Spleen (tissue), 11 donors: Measurements from ENCODE around the gene FAF1. TPM values are rescaled to one million over a fixed set of nuclear protein-coding genes. Genes with fewer than 3 reads are reported as not detected.

Experiments used
- DNase-seq: peaks from one replicate; pipeline ENCODE4 v3.0.0-alpha.2; 2020
- H3K27ac ChIP-seq, 8 donors: fragments of 200-600 bp; sonication (generic) in 7 of 8; 1 replicate in 4 of 8; 2 replicates in 4 of 8; pipeline versions ENCODE4 v1.5.0 to v1.8.0; 2016 to 2021; ENCODE audit warnings: inconsistent platforms in 4 of 8, mild to moderate bottlenecking in 4 of 8, moderate library complexity in 1 of 8
- H3K27me3 ChIP-seq, 7 donors: fragments of 200-600 bp; sonication (generic) in 6 of 7; replicated peaks in 1 of 7; 1 replicate in 4 of 7; 2 replicates in 3 of 7; pipeline versions ENCODE4 v1.5.0 to v1.8.0; 2016 to 2021; ENCODE audit warnings: inconsistent platforms in 3 of 7, mild to moderate bottlenecking in 1 of 7
- H3K36me3 ChIP-seq, 6 donors: fragments of 200-600 bp; sonication (generic) in 5 of 6; 1 replicate in 4 of 6; 2 replicates in 2 of 6; pipeline versions ENCODE4 v1.5.0 to v1.8.0; 2016 to 2021; ENCODE audit warnings: inconsistent platforms in 2 of 6
- H3K4me1 ChIP-seq, 6 donors: fragments of 200-600 bp; sonication (generic) in 5 of 6; 1 replicate in 3 of 6; 2 replicates in 3 of 6; pipeline versions ENCODE4 v1.5.0 to v1.8.0; 2016 to 2021; ENCODE audit warnings: inconsistent platforms in 3 of 6
- H3K4me3 ChIP-seq, 8 donors: fragments of 200-600 bp; sonication (generic) in 7 of 8; 1 replicate in 4 of 8; 2 replicates in 4 of 8; pipeline versions ENCODE4 v1.5.0 to v1.8.0; 2016 to 2021; ENCODE audit warnings: inconsistent platforms in 4 of 8, mild to moderate bottlenecking in 4 of 8, moderate library complexity in 2 of 8
- H3K9me3 ChIP-seq, 8 donors: fragments of 200-600 bp; sonication (generic) in 7 of 8; 1 replicate in 4 of 8; 2 replicates in 4 of 8; pipeline versions ENCODE4 v1.5.0 to v1.8.0; 2016 to 2021; ENCODE audit warnings: inconsistent platforms in 4 of 8
- CTCF ChIP-seq, 11 experiments: fragments of 200-600 bp in 7 of 11; fragments of 450-650 bp in 4 of 11; sonication (generic) in 4 of 11; IDR thresholded peaks in 8 of 11; conservative IDR thresholded peaks in 3 of 11; 1 replicate in 7 of 11; 2 replicates in 4 of 11; pipeline versions ENCODE4 v1.4.0 to v1.8.0; 2016 to 2021; ENCODE audit warnings: antibody characterized with exemption in 11 of 11, inconsistent platforms in 4 of 11, mild to moderate bottlenecking in 1 of 11
- POLR2A ChIP-seq, 3 donors: fragments of 450-650 bp; IDR thresholded peaks; one replicate each; pipeline ENCODE4 v1.5.1; 2017; ENCODE audit warnings: antibody characterized with exemption in 3 of 3, mild to moderate bottlenecking in 1 of 3
- POLR2AphosphoS5 ChIP-seq, 3 donors: sonication (generic); formaldehyde crosslinking; IDR thresholded peaks; one replicate each; pipeline ENCODE4 v1.5.1; 2017; ENCODE audit warnings: antibody characterized with exemption in 3 of 3
- WGBS, 5 donors: extraction: QIAGEN DNeasy Blood & Tissue Kit in 3 of 5; methylation state at CpG; one replicate each; pipeline versions ENCODE4 v1.1.5 to v1.1.7; 2013 to 2018; 5-methylcytosine and 5-hydroxymethylcytosine counted together
- intact Hi-C: fragments of 100-400 bp; cut with DNase I; formaldehyde crosslinking; loops from one replicate; pipeline ENCODE4 v1.15.0; 2023; ENCODE audit warnings: low total_unique reads
- polyA plus RNA-seq, 3 donors: library from polyadenylated mRNA; stranded (reverse); fragments of 200-250 nt; gene quantifications; one replicate each; pipeline ENCODE4 v1.2.1, GENCODE V29; 2013
- total RNA-seq, 7 donors: library from RNA; depleted of rRNA in 3 of 7; stranded (reverse); fragments of >200 nt in 3 of 7; fragmentation: NEBNext Ultra II Directional in 4 of 7; extraction: Animal tissue kit (Norgen Biotek cat#: 25700) in 4 of 7; gene quantifications; one replicate each; pipeline versions ENCODE4 v1.1.0 to v1.2.1, GENCODE V29; 2016 to 2021
- donor health status: healthy with polysubstance abuse.
- donor health status: DM: no; HTN: no; CAD: no; lungs with moderate emphysema.
- donor health status: DM: no; HTN: no; CAD: no.
- donor health status: Bipolar disorder and iron deficiency.
- donor health status: healthy.
- donor health status: DM: no; HTN: no; CAD: no.
- donor health status: DM: yes; HTN: yes; CAD: no.

FAF1 gene
- total and polyA plus RNA-seq, 10 donors, result 16.7 to 58.7 (median 40.0) TPM

- intact Hi-C loops, result no loop called here
Observed at GRCh38 chr1:50978144-50978851, 18.2 kb upstream of the FAF1 start.

GRCh38 chr1:50977575-50978143 is 17.6 kb upstream of the FAF1 start:
- peak overlapping the region; percentile 72 to 92 (median 90) for H3K27ac ChIP-seq
- H3K4me1 ChIP-seq, result peaks cover 0 to 55% (median 30%) of the 10 kb centered on the region in 6 donors
- WGBS, 5 donors, result 0 to 2% (median 1%) methylated on average over 17 to 63 of the region's 63 CpGs
- TF ChIP-seq POLR2A (IDR thresholded peaks at IDR 0.05), result no peak
- TF ChIP-seq POLR2AphosphoS5 (IDR thresholded peaks at IDR 0.05), result peak in 2 of 3 donors; percentile 68 to 71
- no peak for TF ChIP-seq CTCF (IDR thresholded peaks at IDR 0.05 in 8 of 11, conservative IDR thresholded peaks at IDR 0.05 in 3 of 11)
- peak overlapping the region; percentile 56 to 86 (median 69) for H3K4me3 ChIP-seq
- DNase-seq, result peak; percentile 86
- no peaks in the 10 kb centered on the region for H3K9me3 ChIP-seq
- H3K27me3 ChIP-seq, result peaks cover 0 to 77% (median 9%) of the 10 kb centered on the region in 7 donors
- intact Hi-C loops, result no loop called here
- H3K36me3 ChIP-seq, result peaks cover 0 to 4% (median 0%) of the 10 kb centered on the region in 6 donors

More at GRCh38 chr1:50978144-50978851, 18.2 kb upstream of the FAF1 start:
- Histone ChIP-seq H3K36me3 (peaks cover 0 to 4% (median 0%) of the 10 kb centered on the region in 6 donors), H3K27ac (peak overlapping the region; percentile 72 to 92 (median 90)), H3K4me1 (peaks cover 0 to 49% (median 28%) of the 10 kb centered on the region in 6 donors), H3K9me3 (no peaks in the 10 kb centered on the region), H3K4me3 (peak overlapping the region; percentile 56 to 86 (median 69)), H3K27me3 (peaks cover 0 to 70% (median 9%) of the 10 kb centered on the region in 7 donors)
- WGBS, 5 donors, result 3 to 14% (median 4%) methylated on average over 16 to 42 of the region's 42 CpGs
- peak in 2 of 3 donors; percentile 65 to 69 for TF ChIP-seq POLR2AphosphoS5 (IDR thresholded peaks at IDR 0.05)
- TF ChIP-seq CTCF (IDR thresholded peaks at IDR 0.05 in 8 of 11, conservative IDR thresholded peaks at IDR 0.05 in 3 of 11), result no peak
- DNase-seq, result peak; percentile 86

- H3K36me3 ChIP-seq, result peaks cover 0 to 4% (median 0%) of the 10 kb centered on the region in 6 donors
- peaks cover 0 to 77% (median 9%) of the 10 kb centered on the region in 7 donors for H3K27me3 ChIP-seq
- intact Hi-C loops, result no loop called here
- 1 to 2% (median 1%) methylated on average over 26 of the region's 26 CpGs for WGBS, 5 donors
- H3K4me1 ChIP-seq, result peaks cover 0 to 62% (median 32%) of the 10 kb centered on the region in 6 donors
- no peak for DNase-seq
- H3K4me3 ChIP-seq, result peak overlapping the region; percentile 56 to 86 (median 69)
- peak overlapping the region; percentile 72 to 92 (median 90) for H3K27ac ChIP-seq
- H3K9me3 ChIP-seq, result no peaks in the 10 kb centered on the region
- TF ChIP-seq POLR2A (IDR thresholded peaks at IDR 0.05), result no peak
- TF ChIP-seq POLR2AphosphoS5 (IDR thresholded peaks at IDR 0.05), result no peak
- TF ChIP-seq CTCF (IDR thresholded peaks at IDR 0.05 in 8 of 11, conservative IDR thresholded peaks at IDR 0.05 in 3 of 11), result no peak
Observed at GRCh38 chr1:50976890-50977574, 17.0 kb upstream of the FAF1 start.
